ENCODE data around the gene FILIP1.
A peak's percentile ranks its signal among the peaks of the same experiment; 100 is the strongest.

Gene FILIP1

DNA sequence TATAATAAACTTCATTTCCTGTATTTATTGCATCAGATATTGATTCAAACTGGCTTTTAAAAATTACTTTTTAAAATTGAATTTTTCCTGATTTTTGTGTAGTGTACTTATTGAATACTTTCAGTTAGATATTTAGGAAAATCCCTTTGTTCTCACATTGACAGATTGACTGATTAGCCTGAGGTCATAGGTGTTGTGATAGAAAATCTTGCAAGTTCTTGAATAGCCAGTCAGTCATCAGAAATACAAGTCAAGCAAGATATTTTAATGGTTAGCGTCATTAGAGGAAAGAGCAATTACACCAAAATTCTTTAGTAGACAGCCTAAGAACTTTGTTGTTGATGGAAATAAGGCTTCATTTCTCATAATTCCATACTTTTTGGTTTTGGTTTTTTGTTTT, 205.6 kb downstream of the FILIP1 start:
- peak overlapping the region; percentile 76 for H3K4me2 ChIP-seq (ENCODE audit: low read depth, low read length, poor library complexity, severe bottlenecking)
- H3K9me3 ChIP-seq (ENCODE audit: insufficient read depth, low read length): no peaks in the 10 kb centered on the region
- peaks cover 49% of the 10 kb centered on the region for H3K79me2 ChIP-seq (ENCODE audit: insufficient read depth, low read length)
- H3K4me3 ChIP-seq (ENCODE audit: insufficient read depth, low read length, poor library complexity, severe bottlenecking): no peak overlapping the region
- no peak overlapping the region for H3K9ac ChIP-seq (ENCODE audit: low read length)
- TF ChIP-seq, protein P1, sequence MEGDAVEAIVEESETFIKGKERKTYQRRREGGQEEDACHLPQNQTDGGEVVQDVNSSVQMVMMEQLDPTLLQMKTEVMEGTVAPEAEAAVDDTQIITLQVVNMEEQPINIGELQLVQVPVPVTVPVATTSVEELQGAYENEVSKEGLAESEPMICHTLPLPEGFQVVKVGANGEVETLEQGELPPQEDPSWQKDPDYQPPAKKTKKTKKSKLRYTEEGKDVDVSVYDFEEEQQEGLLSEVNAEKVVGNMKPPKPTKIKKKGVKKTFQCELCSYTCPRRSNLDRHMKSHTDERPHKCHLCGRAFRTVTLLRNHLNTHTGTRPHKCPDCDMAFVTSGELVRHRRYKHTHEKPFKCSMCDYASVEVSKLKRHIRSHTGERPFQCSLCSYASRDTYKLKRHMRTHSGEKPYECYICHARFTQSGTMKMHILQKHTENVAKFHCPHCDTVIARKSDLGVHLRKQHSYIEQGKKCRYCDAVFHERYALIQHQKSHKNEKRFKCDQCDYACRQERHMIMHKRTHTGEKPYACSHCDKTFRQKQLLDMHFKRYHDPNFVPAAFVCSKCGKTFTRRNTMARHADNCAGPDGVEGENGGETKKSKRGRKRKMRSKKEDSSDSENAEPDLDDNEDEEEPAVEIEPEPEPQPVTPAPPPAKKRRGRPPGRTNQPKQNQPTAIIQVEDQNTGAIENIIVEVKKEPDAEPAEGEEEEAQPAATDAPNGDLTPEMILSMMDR (IDR thresholded peaks at IDR 0.05; ENCODE audit: insufficient read depth, low read length, poor library complexity, severe bottlenecking): no peak
- no peak for TF ChIP-seq EZH2phosphoT487 (conservative IDR thresholded peaks at IDR 0.05; ENCODE audit: low read length)
- no peak overlapping the region for H3K27ac ChIP-seq (ENCODE audit: low read depth, low read length)
- H3K36me3 ChIP-seq (ENCODE audit: low read length): no peaks in the 10 kb centered on the region
- H2AFZ ChIP-seq (ENCODE audit: low read depth, low read length, severe bottlenecking): no peak overlapping the region
- no peaks in the 10 kb centered on the region for H3K9me2 ChIP-seq (replicated peaks; ENCODE audit: insufficient read depth, low read length)
- no peaks in the 10 kb centered on the region for H3K27me3 ChIP-seq (ENCODE audit: low read length)
- H4K20me1 ChIP-seq (ENCODE audit: low read depth, low read length): peaks cover 4% of the 10 kb centered on the region; the same call in 1 of the 2 replicates
- H3F3A ChIP-seq (ENCODE audit: insufficient read depth): peaks cover 11% of the 10 kb centered on the region; the same call in 1 of the 2 replicates

DNA sequence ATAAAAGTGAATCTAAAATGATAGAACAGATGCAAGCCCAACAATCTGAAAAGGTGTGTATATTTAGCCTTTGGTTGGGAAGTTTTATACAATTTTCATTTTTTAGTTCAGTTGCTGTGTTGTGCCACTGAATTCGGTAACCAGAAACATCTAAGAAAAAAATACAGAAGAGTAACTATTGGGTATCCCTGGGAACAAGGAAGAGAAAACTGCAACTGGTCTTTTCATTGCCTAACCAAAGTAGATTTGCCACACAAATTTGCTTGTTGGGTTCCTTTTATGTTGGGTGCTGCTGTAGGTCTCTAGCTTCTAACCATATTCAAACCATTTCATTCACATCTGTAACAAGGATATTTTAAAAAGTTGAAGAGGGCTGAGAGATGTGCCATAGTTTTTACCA, 206.2 kb downstream of the FILIP1 start:
- no peaks in the 10 kb centered on the region for H3K9me2 ChIP-seq (replicated peaks; ENCODE audit: insufficient read depth, low read length)
- peak overlapping the region; percentile 3; the same call in 1 of the 2 replicates for H3K27ac ChIP-seq (ENCODE audit: low read depth, low read length)
- peak overlapping the region; percentile 76 for H3K4me2 ChIP-seq (ENCODE audit: low read depth, low read length, poor library complexity, severe bottlenecking)
- H3K9ac ChIP-seq (ENCODE audit: low read length): no peak overlapping the region
- peaks cover 8% of the 10 kb centered on the region; the same call in 1 of the 2 replicates for H4K20me1 ChIP-seq (ENCODE audit: low read depth, low read length)
- peaks cover 55% of the 10 kb centered on the region for H3K79me2 ChIP-seq (ENCODE audit: insufficient read depth, low read length)
- peaks cover 11% of the 10 kb centered on the region; the same call in 1 of the 2 replicates for H3F3A ChIP-seq (ENCODE audit: insufficient read depth)
- H3K27me3 ChIP-seq (ENCODE audit: low read length): no peaks in the 10 kb centered on the region
- peak overlapping the region; percentile 1 for H3K4me3 ChIP-seq (ENCODE audit: insufficient read depth, low read length, poor library complexity, severe bottlenecking)
- TF ChIP-seq, protein P1 (IDR thresholded peaks at IDR 0.05; ENCODE audit: insufficient read depth, low read length, poor library complexity, severe bottlenecking): no peak
- TF ChIP-seq EZH2phosphoT487 (conservative IDR thresholded peaks at IDR 0.05; ENCODE audit: low read length): no peak
- no peak overlapping the region for H2AFZ ChIP-seq (ENCODE audit: low read depth, low read length, severe bottlenecking)
- no peaks in the 10 kb centered on the region for H3K9me3 ChIP-seq (ENCODE audit: insufficient read depth, low read length)
- H3K36me3 ChIP-seq (ENCODE audit: low read length): no peaks in the 10 kb centered on the region

GRCh38 chr6:75286955-75287354, 206.6 kb downstream of the FILIP1 start:
- 0 out of 2 replicates have a peak overlapping the region, but pooled peaks have one; percentile 2 for H3K9ac ChIP-seq (ENCODE audit: low read length)
- H3K4me3 ChIP-seq (ENCODE audit: insufficient read depth, low read length, poor library complexity, severe bottlenecking): peak overlapping the region; percentile 1
- no peak overlapping the region for H2AFZ ChIP-seq (ENCODE audit: low read depth, low read length, severe bottlenecking)
- H3K9me3 ChIP-seq (ENCODE audit: insufficient read depth, low read length): no peaks in the 10 kb centered on the region
- peak overlapping the region; percentile 3; the same call in 1 of the 2 replicates for H3K27ac ChIP-seq (ENCODE audit: low read depth, low read length)
- H3F3A ChIP-seq (ENCODE audit: insufficient read depth): peaks cover 11% of the 10 kb centered on the region; the same call in 1 of the 2 replicates
- H3K9me2 ChIP-seq (replicated peaks; ENCODE audit: insufficient read depth, low read length): no peaks in the 10 kb centered on the region
- no peaks in the 10 kb centered on the region for H3K27me3 ChIP-seq (ENCODE audit: low read length)
- no peak for TF ChIP-seq EZH2phosphoT487 (conservative IDR thresholded peaks at IDR 0.05; ENCODE audit: low read length)
- TF ChIP-seq, protein P1 (IDR thresholded peaks at IDR 0.05; ENCODE audit: insufficient read depth, low read length, poor library complexity, severe bottlenecking): no peak
- H3K4me2 ChIP-seq (ENCODE audit: low read depth, low read length, poor library complexity, severe bottlenecking): peak overlapping the region; percentile 76
- no peaks in the 10 kb centered on the region for H3K36me3 ChIP-seq (ENCODE audit: low read length)
- H3K79me2 ChIP-seq (ENCODE audit: insufficient read depth, low read length): peaks cover 59% of the 10 kb centered on the region
- peaks cover 8% of the 10 kb centered on the region; the same call in 1 of the 2 replicates for H4K20me1 ChIP-seq (ENCODE audit: low read depth, low read length)

All from SU-DHL-6 (cell line).